DOHH2 (cell line): ENCODE results near the gene SEC22C.

ENCODE experiments used
- CTCF ChIP-seq: fragments of 200-600 bp; sonication (generic); IDR thresholded peaks from one replicate; pipeline ENCODE4 v1.5.1; 2014; ENCODE audit warnings: antibody characterized with exemption, mild to moderate bottlenecking, low read depth, low read length; ENCODE audit not compliant: poor library complexity, severe bottlenecking
- EZH2phosphoT487 ChIP-seq: fragments of 200-600 bp; sonication (generic); IDR thresholded peaks from 2 replicates; pipeline ENCODE4 v1.6.1; 2017; ENCODE audit warnings: borderline replicate concordance, mild to moderate bottlenecking, antibody characterized with exemption, low read length, moderate library complexity, mixed read lengths

- TF ChIP-seq CTCF (no peak), EZH2phosphoT487 (no peak)
Measured at GRCh38 chr3:42501321-42501680, 80.5 kb downstream of the SEC22C start.
